Spleen (tissue), 11 donors: ENCODE results near the gene ELOA. TPM values are rescaled to one million over a fixed set of nuclear protein-coding genes. Genes with fewer than 3 reads are reported as not detected.

Experiments
- DNase-seq: peaks from one replicate; pipeline ENCODE4 v3.0.0-alpha.2; 2020
- H3K27ac ChIP-seq, 8 donors: fragments of 200-600 bp; sonication (generic) in 7 of 8; 1 replicate in 4 of 8; 2 replicates in 4 of 8; pipeline versions ENCODE4 v1.5.0 to v1.8.0; 2016 to 2021; ENCODE audit warnings: inconsistent platforms in 4 of 8, mild to moderate bottlenecking in 4 of 8, moderate library complexity in 1 of 8
- H3K27me3 ChIP-seq, 7 donors: fragments of 200-600 bp; sonication (generic) in 6 of 7; replicated peaks in 1 of 7; 1 replicate in 4 of 7; 2 replicates in 3 of 7; pipeline versions ENCODE4 v1.5.0 to v1.8.0; 2016 to 2021; ENCODE audit warnings: inconsistent platforms in 3 of 7, mild to moderate bottlenecking in 1 of 7
- H3K36me3 ChIP-seq, 6 donors: fragments of 200-600 bp; sonication (generic) in 5 of 6; 1 replicate in 4 of 6; 2 replicates in 2 of 6; pipeline versions ENCODE4 v1.5.0 to v1.8.0; 2016 to 2021; ENCODE audit warnings: inconsistent platforms in 2 of 6
- H3K4me1 ChIP-seq, 6 donors: fragments of 200-600 bp; sonication (generic) in 5 of 6; 1 replicate in 3 of 6; 2 replicates in 3 of 6; pipeline versions ENCODE4 v1.5.0 to v1.8.0; 2016 to 2021; ENCODE audit warnings: inconsistent platforms in 3 of 6
- H3K4me3 ChIP-seq, 8 donors: fragments of 200-600 bp; sonication (generic) in 7 of 8; 1 replicate in 4 of 8; 2 replicates in 4 of 8; pipeline versions ENCODE4 v1.5.0 to v1.8.0; 2016 to 2021; ENCODE audit warnings: inconsistent platforms in 4 of 8, mild to moderate bottlenecking in 4 of 8, moderate library complexity in 2 of 8
- H3K9me3 ChIP-seq, 8 donors: fragments of 200-600 bp; sonication (generic) in 7 of 8; 1 replicate in 4 of 8; 2 replicates in 4 of 8; pipeline versions ENCODE4 v1.5.0 to v1.8.0; 2016 to 2021; ENCODE audit warnings: inconsistent platforms in 4 of 8
- CTCF ChIP-seq, 11 experiments: fragments of 200-600 bp in 7 of 11; fragments of 450-650 bp in 4 of 11; sonication (generic) in 4 of 11; IDR thresholded peaks in 8 of 11; conservative IDR thresholded peaks in 3 of 11; 1 replicate in 7 of 11; 2 replicates in 4 of 11; pipeline versions ENCODE4 v1.4.0 to v1.8.0; 2016 to 2021; ENCODE audit warnings: antibody characterized with exemption in 11 of 11, inconsistent platforms in 4 of 11, mild to moderate bottlenecking in 1 of 11
- POLR2A ChIP-seq, 3 donors: fragments of 450-650 bp; IDR thresholded peaks; one replicate each; pipeline ENCODE4 v1.5.1; 2017; ENCODE audit warnings: antibody characterized with exemption in 3 of 3, mild to moderate bottlenecking in 1 of 3
- POLR2AphosphoS5 ChIP-seq, 3 donors: sonication (generic); formaldehyde crosslinking; IDR thresholded peaks; one replicate each; pipeline ENCODE4 v1.5.1; 2017; ENCODE audit warnings: antibody characterized with exemption in 3 of 3
- WGBS, 5 donors: extraction: QIAGEN DNeasy Blood & Tissue Kit in 3 of 5; methylation state at CpG; one replicate each; pipeline versions ENCODE4 v1.1.5 to v1.1.7; 2013 to 2018; 5-methylcytosine and 5-hydroxymethylcytosine counted together
- intact Hi-C: fragments of 100-400 bp; cut with DNase I; formaldehyde crosslinking; loops from one replicate; pipeline ENCODE4 v1.15.0; 2023; ENCODE audit warnings: low total_unique reads
- polyA plus RNA-seq, 3 donors: library from polyadenylated mRNA; stranded (reverse); fragments of 200-250 nt; gene quantifications; one replicate each; pipeline ENCODE4 v1.2.1, GENCODE V29; 2013
- total RNA-seq, 7 donors: library from RNA; depleted of rRNA in 3 of 7; stranded (reverse); fragments of >200 nt in 3 of 7; fragmentation: NEBNext Ultra II Directional in 4 of 7; extraction: Animal tissue kit (Norgen Biotek cat#: 25700) in 4 of 7; gene quantifications; one replicate each; pipeline versions ENCODE4 v1.1.0 to v1.2.1, GENCODE V29; 2016 to 2021
- donor health status: healthy with polysubstance abuse.
- donor health status: DM: no; HTN: no; CAD: no; lungs with moderate emphysema.
- donor health status: DM: no; HTN: no; CAD: no.
- donor health status: Bipolar disorder and iron deficiency.
- donor health status: healthy.
- donor health status: DM: no; HTN: no; CAD: no.
- donor health status: DM: yes; HTN: yes; CAD: no.

The ELOA gene
- total and polyA plus RNA-seq, 10 donors = 7.9 to 38.0 (median 32.3) TPM

- Histone ChIP-seq H3K27me3 (no peaks in the 10 kb centered on the region), H3K27ac (peak overlapping the region in 3 of 8 donors; percentile 26 to 37 (median 36)), H3K4me1 (peaks cover 0 to 48% (median 26%) of the 10 kb centered on the region in 6 donors), H3K9me3 (no peaks in the 10 kb centered on the region), H3K36me3 (peaks cover 0 to 78% (median 21%) of the 10 kb centered on the region in 6 donors), H3K4me3 (no peak overlapping the region)
- TF ChIP-seq POLR2AphosphoS5 (IDR thresholded peaks at IDR 0.05) (no peak), POLR2A (IDR thresholded peaks at IDR 0.05) (no peak)
- 33 to 54% (median 41%) methylated on average over 3 of the region's 3 CpGs for WGBS, 5 donors
- intact Hi-C loops = no loop called here
- DNase-seq = no peak
Observed at GRCh38 chr1:23807453-23807852, 64.2 kb downstream of the ELOA start.

- Histone ChIP-seq H3K9me3 (no peaks in the 10 kb centered on the region), H3K4me3 (no peak overlapping the region), H3K36me3 (peaks cover 0 to 79% (median 32%) of the 10 kb centered on the region in 6 donors), H3K27ac (peak overlapping the region; percentile 0 to 77 (median 56)), H3K4me1 (peaks cover 0 to 42% (median 26%) of the 10 kb centered on the region in 6 donors), H3K27me3 (no peaks in the 10 kb centered on the region)
- WGBS, 5 donors = 10 to 19% (median 16%) methylated on average over 6 of the region's 6 CpGs
- peak; percentile 93 for DNase-seq
- TF ChIP-seq POLR2AphosphoS5 (IDR thresholded peaks at IDR 0.05) (peak; percentile 46 to 72 (median 63)), POLR2A (IDR thresholded peaks at IDR 0.05) (no peak), CTCF (IDR thresholded peaks at IDR 0.05 in 8 of 11, conservative IDR thresholded peaks at IDR 0.05 in 3 of 11) (peak; percentile 81 to 96 (median 88))
- intact Hi-C loops = loop anchor here (5.0 kb wide), 1 partner anchor 108 kb away; no protein-coding TSS in a partner anchor
Observed at GRCh38 chr1:23809751-23810171, 66.5 kb downstream of the ELOA start.

- H3K27ac ChIP-seq = peak overlapping the region in 5 of 8 donors; percentile 47 to 77 (median 66)
- H3K36me3 ChIP-seq = peaks cover 0 to 81% (median 43%) of the 10 kb centered on the region in 6 donors
- no peaks in the 10 kb centered on the region for H3K27me3 ChIP-seq
- intact Hi-C loops = loop anchor here (5.0 kb wide), 1 partner anchor 106 kb away; no protein-coding TSS in a partner anchor
- TF ChIP-seq POLR2AphosphoS5 (IDR thresholded peaks at IDR 0.05) (peak in 1 of 3 donors; percentile 59), POLR2A (IDR thresholded peaks at IDR 0.05) (no peak), CTCF (IDR thresholded peaks at IDR 0.05 in 8 of 11, conservative IDR thresholded peaks at IDR 0.05 in 3 of 11) (peak; percentile 54 to 87 (median 83))
- H3K4me3 ChIP-seq = no peak overlapping the region
- H3K4me1 ChIP-seq = peaks cover 0 to 42% (median 26%) of the 10 kb centered on the region in 6 donors
- WGBS, 5 donors = 37 to 64% (median 49%) methylated on average over 3 of the region's 3 CpGs
- H3K9me3 ChIP-seq = no peaks in the 10 kb centered on the region
- DNase-seq = peak; percentile 84
Observed at GRCh38 chr1:23810818-23811540, 67.7 kb downstream of the ELOA start.

Other genes starting within 250 kb of the ELOA start
- gene E2F2, start 212.2 kb upstream of the ELOA start, total RNA-seq = 10 to 100 TPM in 2 of 7 donors, 1 to 10 TPM in 5; 3.4 to 18.9 (median 8.4) TPM
- gene E2F2, start 212.2 kb upstream of the ELOA start, polyA plus RNA-seq = 1 to 10 TPM in 2 of 3 donors, under 1 TPM in 1; 0.89 to 2.3 (median 1.5) TPM
- gene ID3, start 184.0 kb upstream of the ELOA start, total RNA-seq = 100 to 1,000 TPM in 1 of 7 donors, 10 to 100 TPM in 6; 49.5 to 122 (median 65.4) TPM
- 100 to 1,000 TPM in 2 of 3 donors, 10 to 100 TPM in 1; 59.8 to 118 (median 109) TPM for gene ID3, start 184.0 kb upstream of the ELOA start, polyA plus RNA-seq
- gene RPL11, start 51.7 kb upstream of the ELOA start, total RNA-seq = 1,000 to 10,000 TPM in 4 of 7 donors, 100 to 1,000 TPM in 3; 864 to 1,229 (median 1,082) TPM
- gene RPL11, start 51.7 kb upstream of the ELOA start, polyA plus RNA-seq = 1,000 to 10,000 TPM; 4,161 to 6,089 (median 5,782) TPM
- 10 to 100 TPM; 43.9 to 68.5 (median 52.4) TPM for gene PITHD1, start 34.9 kb downstream of the ELOA start, total RNA-seq
- gene PITHD1, start 34.9 kb downstream of the ELOA start, polyA plus RNA-seq = 10 to 100 TPM; 48.3 to 65.3 (median 51.6) TPM
- gene LYPLA2, start 47.7 kb downstream of the ELOA start, total RNA-seq = 10 to 100 TPM; 46.9 to 58.8 (median 55.4) TPM
- 10 to 100 TPM; 54.5 to 87.5 (median 57.5) TPM for gene LYPLA2, start 47.7 kb downstream of the ELOA start, polyA plus RNA-seq
- gene GALE, start 57.3 kb downstream of the ELOA start, total RNA-seq = 10 to 100 TPM; 19.0 to 47.1 (median 35.1) TPM
- 10 to 100 TPM; 19.7 to 42.2 (median 23.8) TPM for gene GALE, start 57.3 kb downstream of the ELOA start, polyA plus RNA-seq
- gene HMGCL, start 82.0 kb downstream of the ELOA start, total RNA-seq = 10 to 100 TPM; 26.5 to 42.3 (median 35.5) TPM
- 10 to 100 TPM; 28.4 to 40.5 (median 32.6) TPM for gene HMGCL, start 82.0 kb downstream of the ELOA start, polyA plus RNA-seq
- 100 to 1,000 TPM in 1 of 7 donors, 10 to 100 TPM in 6; 51.9 to 106 (median 78.8) TPM for gene FUCA1, start 124.8 kb downstream of the ELOA start, total RNA-seq
- 10 to 100 TPM; 36.3 to 62.6 (median 40.8) TPM for gene FUCA1, start 124.8 kb downstream of the ELOA start, polyA plus RNA-seq
- gene CNR2, start 169.9 kb downstream of the ELOA start, total RNA-seq = 10 to 100 TPM; 15.0 to 23.4 (median 18.2) TPM
- gene CNR2, start 169.9 kb downstream of the ELOA start, polyA plus RNA-seq = 10 to 100 TPM; 18.2 to 26.6 (median 22.3) TPM
- gene PNRC2, start 216.4 kb downstream of the ELOA start, total RNA-seq = 100 to 1,000 TPM in 6 of 7 donors, 10 to 100 TPM in 1; 87.3 to 127 (median 120) TPM
- 100 to 1,000 TPM in 2 of 3 donors, 10 to 100 TPM in 1; 83.0 to 114 (median 111) TPM for gene PNRC2, start 216.4 kb downstream of the ELOA start, polyA plus RNA-seq
- gene SRSF10, start 236.9 kb downstream of the ELOA start, total RNA-seq = 100 to 1,000 TPM in 4 of 7 donors, 10 to 100 TPM in 3; 89.4 to 146 (median 102) TPM
- gene SRSF10, start 236.9 kb downstream of the ELOA start, polyA plus RNA-seq = 10 to 100 TPM; 54.5 to 65.9 (median 64.0) TPM